Measurements from ENCODE around the gene ECHS1.
"Not testable (repeated sequence)": the region's sequence is repeated elsewhere in the genome, so short reads cannot be mapped to it uniquely, and the experiment has no call there.

The ECHS1 gene

DNA sequence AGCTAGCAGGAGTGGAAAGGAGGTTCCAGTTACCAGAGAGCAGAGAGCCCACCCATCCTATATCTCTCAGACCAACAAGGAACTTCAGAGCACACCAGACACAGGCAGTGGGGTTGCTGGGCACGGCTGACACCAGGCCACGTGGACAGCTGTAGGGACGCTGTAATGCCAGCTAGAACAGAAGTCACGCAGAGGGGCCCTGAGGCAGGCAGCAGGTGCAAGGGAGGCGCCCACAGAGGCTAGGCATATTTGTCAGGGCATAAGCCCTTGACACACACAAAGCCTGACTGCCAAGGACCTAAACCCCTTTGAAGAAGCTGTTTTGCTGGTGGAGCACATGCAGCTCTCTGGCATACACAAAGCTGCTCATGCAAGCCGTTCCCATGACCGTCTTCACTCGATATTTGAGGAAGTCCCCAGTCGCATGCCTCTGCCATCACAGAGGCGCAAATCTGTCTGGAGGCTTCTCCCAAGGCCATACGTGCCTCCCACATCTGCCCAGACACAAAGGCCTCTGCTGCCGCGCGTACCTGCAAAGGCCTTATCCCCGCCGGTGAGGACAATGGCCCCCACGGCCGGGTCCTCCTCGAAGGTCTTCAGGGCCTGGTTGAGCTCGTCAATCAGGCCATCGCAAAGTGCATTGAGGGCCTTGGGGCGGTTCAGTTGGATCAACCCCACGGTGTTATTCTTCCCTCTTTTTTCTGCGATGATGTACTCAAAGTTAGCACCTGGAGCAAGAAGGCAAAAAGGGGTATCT, 2.9 kb downstream of the ECHS1 start:
- no peak for DNase-seq (ENCODE audit: low read depth in 2 of 2)
- TF ChIP-seq CTCF (IDR thresholded peaks at IDR 0.05; ENCODE audit: low read depth, low read length), result no peak
- no peak overlapping the region for H3K4me3 ChIP-seq (replicated peaks in 1 of 2; ENCODE audit: low read depth in 2 of 2, low read length in 2 of 2)

GRCh38 chr10:133368153-133368552, 5.0 kb downstream of the ECHS1 start:
- TF ChIP-seq CTCF (IDR thresholded peaks at IDR 0.05; ENCODE audit: low read depth, low read length), result no peak
- H3K4me3 ChIP-seq (replicated peaks in 1 of 2; ENCODE audit: low read depth in 2 of 2, low read length in 2 of 2), result no peak overlapping the region
- no peak for DNase-seq (ENCODE audit: low read depth in 2 of 2)

DNA sequence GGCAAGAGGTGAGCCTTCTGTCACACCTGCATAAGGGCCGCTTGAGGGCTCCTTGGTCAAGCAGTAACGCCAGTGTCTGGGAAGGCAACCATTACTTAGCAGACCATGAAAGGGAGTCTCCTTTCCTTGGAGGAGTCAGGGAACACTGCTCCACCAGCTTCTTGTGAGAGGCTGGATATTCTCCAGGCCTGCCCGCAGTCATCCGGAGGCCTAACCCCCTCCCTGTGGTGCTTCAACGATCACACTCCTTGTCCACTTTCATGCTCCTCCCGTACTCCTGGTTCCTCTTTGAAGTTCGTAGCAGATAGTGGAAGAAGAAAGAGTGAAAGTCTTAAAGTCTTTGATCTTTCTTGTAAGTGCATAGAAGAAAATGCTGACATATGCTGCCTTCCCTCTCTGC, 5.7 kb downstream of the ECHS1 start:
- H3K4me3 ChIP-seq (replicated peaks in 1 of 2; ENCODE audit: low read depth in 2 of 2, low read length in 2 of 2); DNase-seq (ENCODE audit: low read depth in 2 of 2): not testable (repeated sequence)

DNA sequence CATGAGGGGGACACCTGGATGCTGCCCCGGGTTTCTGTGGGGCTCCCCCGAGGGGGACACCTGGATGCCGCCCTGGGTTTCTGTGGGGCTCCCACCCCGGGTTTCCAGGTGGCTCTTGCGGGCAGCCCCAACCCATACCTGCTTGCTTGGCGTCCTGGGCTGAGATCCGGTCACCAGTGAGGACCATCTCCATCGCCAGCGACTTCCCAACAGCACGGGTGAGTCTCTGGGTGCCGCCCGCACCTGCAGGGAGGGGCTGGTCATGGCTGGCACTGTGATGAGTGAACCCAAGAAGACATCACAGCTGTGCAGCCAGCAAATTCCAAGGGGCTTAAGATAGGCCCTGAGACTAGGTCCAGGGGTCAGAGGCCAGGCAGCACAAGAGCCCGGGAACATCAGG, 6.4 kb downstream of the ECHS1 start:
- no peak for DNase-seq (ENCODE audit: low read depth in 2 of 2)
- no peak overlapping the region for H3K4me3 ChIP-seq (replicated peaks in 1 of 2; ENCODE audit: low read depth in 2 of 2, low read length in 2 of 2)

DNA sequence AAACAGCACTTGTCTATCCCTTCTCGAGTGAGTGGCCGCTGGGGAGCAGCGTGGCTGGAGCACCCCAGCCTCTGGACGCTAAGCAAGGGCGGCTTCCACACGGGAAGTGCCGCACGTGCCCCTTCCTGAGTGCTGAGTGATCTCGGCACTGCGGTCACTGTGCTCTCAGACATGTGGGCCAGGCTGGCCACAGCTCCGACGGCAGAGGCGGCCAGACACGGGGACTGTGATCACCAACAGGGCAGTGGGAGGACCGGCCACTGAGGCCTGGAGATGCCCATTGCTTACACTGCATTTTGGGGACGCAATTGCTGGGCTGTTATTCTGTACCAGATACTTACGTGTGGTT, 7.0 kb downstream of the ECHS1 start:
- no peak for TF ChIP-seq CTCF (IDR thresholded peaks at IDR 0.05; ENCODE audit: low read depth, low read length)
- DNase-seq (ENCODE audit: low read depth in 2 of 2), result no peak
- no peak overlapping the region for H3K4me3 ChIP-seq (replicated peaks in 1 of 2; ENCODE audit: low read depth in 2 of 2, low read length in 2 of 2)

More for the DNA sequence above, 6.4 kb downstream of the ECHS1 start:
- no peak for TF ChIP-seq CTCF (IDR thresholded peaks at IDR 0.05; ENCODE audit: low read depth, low read length)

DNA sequence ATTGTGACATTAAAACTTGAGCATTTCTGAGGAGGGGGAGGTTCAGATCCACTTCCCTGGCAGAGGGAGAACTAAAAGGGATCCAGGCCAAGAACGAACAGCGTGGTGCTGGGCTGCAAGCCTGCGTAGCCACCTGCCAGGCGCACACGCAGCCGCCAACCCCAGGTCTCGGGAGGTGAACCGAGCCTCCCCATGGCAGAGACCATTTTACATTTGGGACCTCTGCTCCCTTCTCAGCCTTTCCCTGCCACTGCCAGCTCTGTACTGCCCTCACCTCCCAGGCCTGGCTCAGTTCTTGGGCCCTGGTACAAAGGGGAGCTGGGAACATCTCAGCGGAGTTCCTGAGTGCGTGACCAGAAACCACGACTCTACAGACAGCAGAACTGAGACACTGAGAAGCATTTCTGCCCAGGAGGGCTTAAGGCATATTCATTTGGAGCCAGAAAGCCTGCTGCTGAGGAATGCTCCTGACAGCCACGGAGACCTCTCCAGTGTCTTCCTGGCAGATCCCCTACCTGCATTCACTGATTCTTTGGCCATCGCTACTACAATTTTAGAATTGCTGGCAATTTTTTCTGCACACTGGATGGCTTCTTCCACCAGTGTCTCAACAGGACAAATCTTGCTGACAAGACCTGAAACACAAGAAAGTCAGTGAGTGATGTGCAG, 7.6 kb downstream of the ECHS1 start:
- TF ChIP-seq CTCF (IDR thresholded peaks at IDR 0.05; ENCODE audit: low read depth, low read length), result no peak
- H3K4me3 ChIP-seq (replicated peaks in 1 of 2; ENCODE audit: low read depth in 2 of 2, low read length in 2 of 2), result no peak overlapping the region
- DNase-seq (ENCODE audit: low read depth in 2 of 2), result no peak

- no peak for TF ChIP-seq CTCF (IDR thresholded peaks at IDR 0.05; ENCODE audit: low read depth, low read length)
- H3K4me3 ChIP-seq (replicated peaks in 1 of 2; ENCODE audit: low read depth in 2 of 2, low read length in 2 of 2), result no peak overlapping the region
Observed at GRCh38 chr10:133364645-133365431, 8.3 kb downstream of the ECHS1 start.

More at GRCh38 chr10:133364645-133365431, 8.3 kb downstream of the ECHS1 start:
- DNase-seq (ENCODE audit: low read depth in 2 of 2), result no peak
